DND-41 (cell line): Measurements from ENCODE around the gene MYH7.

ENCODE experiments used
- ATAC-seq: fragments of 200-7000 bp; cut with Tn5 transposase; 3 replicates; pipeline ENCODE4 v1.9.1; 2021; ENCODE audit warnings: low read depth; ENCODE audit not compliant: insufficient read depth
- DNase-seq: peaks from one replicate; pipeline ENCODE4 v3.0.0-alpha.2; 2020
- H2AFZ ChIP-seq: 2 replicates; pipeline ENCODE4 v1.6.0; 2012; ENCODE audit warnings: low read depth, low read length
- H3K27ac ChIP-seq: 2 replicates; pipeline ENCODE4 v1.5.1; 2012; ENCODE audit warnings: low read length, inconsistent platforms
- H3K27me3 ChIP-seq: fragments of 200-600 bp; sonication (generic); 2 replicates; pipeline ENCODE4 v1.6.0; 2012; ENCODE audit warnings: low read length, mild to moderate bottlenecking, inconsistent platforms; ENCODE audit not compliant: insufficient read depth, poor library complexity
- H3K36me3 ChIP-seq: 2 replicates; pipeline ENCODE4 v1.5.1; 2012; ENCODE audit warnings: low read length, inconsistent platforms; ENCODE audit not compliant: insufficient read depth
- H3K4me1 ChIP-seq: 2 replicates; pipeline ENCODE4 v1.5.1; 2012; ENCODE audit warnings: mild to moderate bottlenecking, low read length; ENCODE audit not compliant: insufficient read depth
- H3K4me2 ChIP-seq: 2 replicates; pipeline ENCODE4 v1.6.0; 2012; ENCODE audit warnings: mild to moderate bottlenecking, moderate library complexity, low read length, inconsistent platforms; ENCODE audit not compliant: insufficient read depth
- H3K4me3 ChIP-seq, 2 experiments: fragments of 200-600 bp in 1 of 2; shearing (Covaris generic) in 1 of 2; 2 replicates each; pipeline ENCODE4 v1.5.1; 2012 to 2016; ENCODE audit warnings: inconsistent platforms in 2 of 2, low read length in 2 of 2, mild to moderate bottlenecking in 2 of 2, low read depth in 1 of 2, moderate library complexity in 1 of 2
- H3K79me2 ChIP-seq: 2 replicates; pipeline ENCODE4 v1.6.0; 2012; ENCODE audit warnings: low read length, inconsistent platforms; ENCODE audit not compliant: insufficient read depth
- H3K9ac ChIP-seq: 2 replicates; pipeline ENCODE4 v1.6.0; 2012; ENCODE audit warnings: low read depth, mild to moderate bottlenecking, inconsistent platforms, low read length, moderate library complexity
- H3K9me3 ChIP-seq: 2 replicates; pipeline ENCODE4 v1.5.1; 2012; ENCODE audit warnings: low read length, moderate library complexity, mild to moderate bottlenecking, inconsistent platforms; ENCODE audit not compliant: insufficient read depth, severe bottlenecking
- H4K20me1 ChIP-seq: 2 replicates; pipeline ENCODE4 v1.6.0; 2012; ENCODE audit warnings: low read length; ENCODE audit not compliant: insufficient read depth
- CTCF ChIP-seq: IDR thresholded peaks from 2 replicates; pipeline ENCODE4 v1.5.1; 2012; ENCODE audit warnings: borderline replicate concordance, low read length, moderate library complexity, mild to moderate bottlenecking; ENCODE audit not compliant: poor library complexity, severe bottlenecking; ENCODE audit errors: extremely low read depth
- EZH2 ChIP-seq: IDR thresholded peaks from 3 replicates; pipeline ENCODE4 v1.6.1; 2012; ENCODE audit warnings: borderline replicate concordance, low read depth, mild to moderate bottlenecking, moderate library complexity, low read length, inconsistent platforms; ENCODE audit not compliant: severe bottlenecking

Gene MYH7

DNA sequence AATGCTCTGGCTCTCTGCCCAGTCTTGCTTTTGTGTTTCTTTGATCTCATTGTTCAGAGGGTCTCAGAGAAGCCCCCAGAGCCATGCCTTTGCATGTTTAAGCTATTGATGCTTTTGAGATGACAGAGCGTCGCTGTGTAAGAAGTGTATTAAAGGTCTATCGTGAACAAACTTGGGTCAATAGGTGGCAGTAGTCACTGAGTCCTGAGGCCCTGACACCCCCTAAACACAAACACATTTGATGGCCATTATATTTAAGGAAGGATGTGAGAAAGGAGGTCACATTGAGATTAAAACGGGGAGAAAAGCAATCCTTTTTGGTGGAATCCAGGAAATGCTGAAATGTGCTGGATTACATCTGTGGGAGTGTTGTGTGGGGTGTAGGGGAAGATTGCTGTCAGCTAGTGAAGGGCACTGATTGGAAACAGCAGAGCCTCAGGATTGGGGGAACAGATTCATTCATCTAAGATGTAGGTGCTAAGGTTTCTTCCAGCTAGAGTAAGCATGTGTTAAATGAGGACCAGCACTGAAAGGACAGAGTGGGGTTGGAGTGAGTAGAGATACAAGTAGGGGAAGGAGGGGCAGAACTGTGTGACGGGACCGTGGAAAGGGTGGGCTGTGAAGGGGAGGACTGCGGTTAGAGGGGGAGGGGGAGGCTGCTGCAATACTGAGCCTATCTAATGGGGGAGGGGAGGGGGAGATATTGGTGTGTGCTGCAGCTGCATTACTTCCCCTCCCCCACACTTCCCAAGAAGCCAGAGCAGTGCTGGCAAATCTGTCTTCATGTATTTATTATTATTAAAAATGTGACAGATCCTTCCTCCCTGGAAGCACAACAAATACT, 46.7 kb upstream of the MYH7 start:
- TF ChIP-seq EZH2 (no peak), CTCF (no peak)
- no peak overlapping the region for H3K4me3 ChIP-seq
- H3K4me1 ChIP-seq, result no peaks in the 10 kb centered on the region
- no peak overlapping the region for H3K4me2 ChIP-seq
- no peak for ATAC-seq
- H3K27me3 ChIP-seq, result no peaks in the 10 kb centered on the region
- no peak overlapping the region for H3K9ac ChIP-seq
- no peak for DNase-seq
- peaks cover 7% of the 10 kb centered on the region; the same call in 1 of the 2 replicates for H4K20me1 ChIP-seq
- H3K9me3 ChIP-seq, result no peaks in the 10 kb centered on the region
- no peak overlapping the region for H2AFZ ChIP-seq
- H3K36me3 ChIP-seq, result peaks cover 23% of the 10 kb centered on the region
- H3K27ac ChIP-seq, result no peak overlapping the region
- no peaks in the 10 kb centered on the region for H3K79me2 ChIP-seq

DNA sequence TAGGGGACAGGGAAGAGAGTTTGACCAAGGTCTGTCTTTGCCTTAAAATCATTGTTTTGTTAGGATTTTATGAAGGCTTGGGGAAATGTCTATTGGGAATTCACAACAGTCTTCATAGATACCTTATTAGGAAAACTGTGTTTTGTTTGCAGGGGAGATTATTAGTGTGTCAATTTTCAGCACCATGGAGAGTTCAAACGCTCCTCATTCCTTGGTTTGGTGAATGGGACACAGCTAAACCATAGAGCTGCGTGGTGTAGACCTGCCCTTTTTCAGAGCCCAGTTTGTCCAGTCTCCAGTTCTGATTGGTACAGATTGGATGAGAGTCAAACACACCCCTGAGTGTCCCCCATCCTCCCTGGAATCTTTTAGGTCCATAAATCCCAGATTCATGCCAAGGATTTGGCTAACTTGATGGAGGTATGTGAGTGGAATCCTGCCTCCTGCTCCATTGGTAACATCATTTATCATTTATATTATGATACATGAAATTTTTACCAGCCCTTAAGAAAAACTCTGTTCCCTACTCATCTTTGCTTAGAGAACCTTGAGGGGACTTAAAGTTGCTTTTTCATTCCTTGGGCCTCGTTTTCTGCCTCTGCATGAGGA, 46.0 kb upstream of the MYH7 start:
- Histone ChIP-seq H3K4me1 (no peaks in the 10 kb centered on the region), H4K20me1 (peaks cover 7% of the 10 kb centered on the region; the same call in 1 of the 2 replicates), H3K27me3 (no peaks in the 10 kb centered on the region), H3K4me2 (no peak overlapping the region), H3K9ac (no peak overlapping the region), H3K4me3 (no peak overlapping the region), H3K79me2 (no peaks in the 10 kb centered on the region), H2AFZ (no peak overlapping the region), H3K27ac (no peak overlapping the region), H3K9me3 (no peaks in the 10 kb centered on the region), H3K36me3 (peaks cover 31% of the 10 kb centered on the region)
- DNase-seq, result peak; percentile 31
- TF ChIP-seq CTCF, result no peak
- no peak for TF ChIP-seq EZH2
- peak; percentile 61 for ATAC-seq

DNA sequence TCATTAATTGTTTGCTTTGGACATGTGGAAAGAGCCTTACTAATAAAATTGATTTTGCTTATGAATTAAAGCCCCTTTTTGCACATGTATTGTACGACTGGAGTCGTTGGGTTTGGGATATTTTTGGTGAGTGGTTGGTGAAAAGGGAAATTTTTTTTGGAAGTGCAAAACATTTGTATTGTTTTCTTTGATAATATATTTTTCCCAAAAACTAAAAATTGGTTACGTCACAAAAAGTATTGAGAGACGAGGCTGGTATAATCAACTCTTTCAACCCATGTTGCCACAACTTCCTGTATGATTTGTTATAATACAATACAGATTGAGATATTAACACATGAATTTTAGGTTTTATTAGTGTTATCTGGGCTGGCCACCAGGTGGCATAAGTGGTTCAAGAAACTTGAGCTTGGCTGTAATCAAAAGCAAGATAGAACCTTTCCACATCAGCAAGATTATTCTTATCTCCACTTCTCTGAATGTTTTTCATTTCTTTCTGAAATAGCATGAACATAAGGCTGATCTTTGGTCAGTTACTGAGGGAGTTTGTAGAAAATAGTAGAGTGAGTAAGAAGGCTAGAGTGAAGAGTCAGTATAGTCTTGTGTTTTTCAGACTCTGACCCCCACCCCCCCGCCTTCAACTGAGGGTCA, 42.8 kb upstream of the MYH7 start:
- Histone ChIP-seq H2AFZ (no peak overlapping the region), H3K36me3 (peaks cover 57% of the 10 kb centered on the region), H3K4me2 (no peak overlapping the region), H3K9ac (no peak overlapping the region), H3K9me3 (no peaks in the 10 kb centered on the region), H3K27me3 (no peaks in the 10 kb centered on the region), H3K4me3 (no peak overlapping the region), H3K79me2 (no peaks in the 10 kb centered on the region), H3K4me1 (no peaks in the 10 kb centered on the region), H4K20me1 (peaks cover 7% of the 10 kb centered on the region; the same call in 1 of the 2 replicates), H3K27ac (no peak overlapping the region)
- DNase-seq (peak; percentile 71), ATAC-seq (peak; percentile 73)
- TF ChIP-seq CTCF, result peak; percentile 77
- no peak for TF ChIP-seq EZH2
